ENCODE data around the gene PORCN.
"Not testable (repeated sequence)": the region's sequence is repeated elsewhere in the genome, so short reads cannot be mapped to it uniquely, and the experiment has no call there.

PORCN gene

DNA sequence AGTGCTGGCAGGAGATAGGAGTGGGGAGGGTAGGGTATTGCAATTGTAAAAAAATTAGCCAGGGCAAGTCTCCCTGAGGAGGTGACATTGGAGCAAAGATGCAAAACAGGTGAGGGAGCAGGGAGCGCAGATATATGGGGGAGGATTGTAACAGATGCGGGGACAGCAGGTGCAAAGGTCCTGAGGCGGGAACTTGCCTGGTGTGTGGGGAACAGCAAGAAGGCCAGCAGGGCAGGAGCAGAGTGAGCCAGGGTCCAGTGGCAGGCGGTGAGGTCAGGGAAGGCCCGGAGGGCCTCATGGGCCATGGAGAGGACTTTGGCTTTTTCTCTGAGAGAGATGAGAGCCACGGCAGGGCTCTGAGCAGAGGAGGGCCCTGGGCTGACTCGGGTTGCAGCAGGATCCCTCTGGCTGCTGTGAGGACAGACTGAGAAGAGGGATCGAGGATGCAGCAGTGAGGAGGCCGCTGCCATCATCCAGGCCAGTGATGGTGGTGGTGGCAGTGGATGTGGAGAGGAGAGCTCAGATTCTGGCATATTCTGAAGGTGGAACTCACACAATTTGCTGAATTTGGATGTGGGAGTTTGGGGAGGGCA lies 6.2 kb downstream of the PORCN start:
- TF ChIP-seq, protein P1, sequence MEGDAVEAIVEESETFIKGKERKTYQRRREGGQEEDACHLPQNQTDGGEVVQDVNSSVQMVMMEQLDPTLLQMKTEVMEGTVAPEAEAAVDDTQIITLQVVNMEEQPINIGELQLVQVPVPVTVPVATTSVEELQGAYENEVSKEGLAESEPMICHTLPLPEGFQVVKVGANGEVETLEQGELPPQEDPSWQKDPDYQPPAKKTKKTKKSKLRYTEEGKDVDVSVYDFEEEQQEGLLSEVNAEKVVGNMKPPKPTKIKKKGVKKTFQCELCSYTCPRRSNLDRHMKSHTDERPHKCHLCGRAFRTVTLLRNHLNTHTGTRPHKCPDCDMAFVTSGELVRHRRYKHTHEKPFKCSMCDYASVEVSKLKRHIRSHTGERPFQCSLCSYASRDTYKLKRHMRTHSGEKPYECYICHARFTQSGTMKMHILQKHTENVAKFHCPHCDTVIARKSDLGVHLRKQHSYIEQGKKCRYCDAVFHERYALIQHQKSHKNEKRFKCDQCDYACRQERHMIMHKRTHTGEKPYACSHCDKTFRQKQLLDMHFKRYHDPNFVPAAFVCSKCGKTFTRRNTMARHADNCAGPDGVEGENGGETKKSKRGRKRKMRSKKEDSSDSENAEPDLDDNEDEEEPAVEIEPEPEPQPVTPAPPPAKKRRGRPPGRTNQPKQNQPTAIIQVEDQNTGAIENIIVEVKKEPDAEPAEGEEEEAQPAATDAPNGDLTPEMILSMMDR (IDR thresholded peaks at IDR 0.05; ENCODE audit: low read depth, low read length, missing control alignments), result no peak
- H3K4me3 ChIP-seq (replicated peaks; ENCODE audit: low read depth, low read length), result no peak overlapping the region
- no peak for DNase-seq (ENCODE audit: extremely low read depth, low read depth)

DNA sequence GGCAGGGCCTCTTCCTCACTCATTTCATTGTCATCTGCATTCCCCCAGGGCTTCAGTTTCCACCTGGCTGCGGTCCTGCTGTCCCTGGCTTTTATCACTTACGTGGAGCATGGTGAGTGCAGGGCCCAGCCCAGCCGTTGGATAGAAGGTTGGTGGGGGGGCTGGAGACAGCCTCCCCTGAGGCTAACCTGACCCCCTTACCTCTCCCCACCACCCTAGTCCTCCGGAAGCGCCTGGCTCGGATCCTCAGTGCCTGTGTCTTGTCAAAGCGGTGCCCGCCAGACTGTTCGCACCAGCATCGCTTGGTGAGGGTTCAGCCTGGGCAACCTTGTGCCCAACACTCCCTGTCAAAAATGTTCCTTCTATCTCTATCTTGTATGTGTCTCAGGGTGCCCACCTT lies 7.0 kb downstream of the PORCN start:
- TF ChIP-seq, protein P1 (IDR thresholded peaks at IDR 0.05; ENCODE audit: low read depth, low read length, missing control alignments), result no peak
- no peak overlapping the region for H3K4me3 ChIP-seq (replicated peaks; ENCODE audit: low read depth, low read length)
- no peak for DNase-seq (ENCODE audit: extremely low read depth, low read depth)

GRCh38 chrX:48516285-48516684 lies 7.5 kb downstream of the PORCN start:
- TF ChIP-seq, protein P1 (IDR thresholded peaks at IDR 0.05; ENCODE audit: low read depth, low read length, missing control alignments), result no peak
- DNase-seq (ENCODE audit: extremely low read depth, low read depth), result no peak
- H3K4me3 ChIP-seq (replicated peaks; ENCODE audit: low read depth, low read length), result no peak overlapping the region

- DNase-seq (ENCODE audit: extremely low read depth, low read depth), result no peak
- no peak overlapping the region for H3K4me3 ChIP-seq (replicated peaks; ENCODE audit: low read depth, low read length)
- TF ChIP-seq, protein P1 (IDR thresholded peaks at IDR 0.05; ENCODE audit: low read depth, low read length, missing control alignments), result no peak
Measured at GRCh38 chrX:48516987-48517386, 8.2 kb downstream of the PORCN start.

DNA sequence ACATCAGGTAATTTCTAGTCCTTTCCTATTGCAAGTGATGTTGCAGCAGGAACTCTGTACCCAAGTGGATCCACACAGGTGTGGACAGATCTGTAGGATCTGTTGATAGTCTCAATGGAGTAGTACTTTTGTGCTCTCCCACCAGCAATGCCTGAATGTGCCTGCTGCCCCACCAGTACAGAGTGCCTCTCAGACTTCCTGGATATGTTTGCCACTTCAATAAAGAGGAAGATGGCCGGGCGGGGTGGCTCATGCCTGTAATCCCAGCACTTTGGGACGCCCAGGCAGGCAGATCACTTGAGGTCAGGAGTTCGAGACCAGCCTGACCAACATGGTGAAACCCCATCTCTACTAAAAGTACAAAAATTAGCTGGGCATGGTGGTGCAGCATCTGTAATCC lies 10.7 kb downstream of the PORCN start:
- not testable (repeated sequence) for H3K4me3 ChIP-seq (replicated peaks; ENCODE audit: low read depth, low read length); DNase-seq (ENCODE audit: extremely low read depth, low read depth)

- no peak overlapping the region for H3K4me3 ChIP-seq (replicated peaks; ENCODE audit: low read depth, low read length)
- no peak for DNase-seq (ENCODE audit: extremely low read depth, low read depth)
- TF ChIP-seq, protein P1 (IDR thresholded peaks at IDR 0.05; ENCODE audit: low read depth, low read length, missing control alignments), result no peak
Measured at GRCh38 chrX:48520455-48520854, 11.7 kb downstream of the PORCN start.

DNA sequence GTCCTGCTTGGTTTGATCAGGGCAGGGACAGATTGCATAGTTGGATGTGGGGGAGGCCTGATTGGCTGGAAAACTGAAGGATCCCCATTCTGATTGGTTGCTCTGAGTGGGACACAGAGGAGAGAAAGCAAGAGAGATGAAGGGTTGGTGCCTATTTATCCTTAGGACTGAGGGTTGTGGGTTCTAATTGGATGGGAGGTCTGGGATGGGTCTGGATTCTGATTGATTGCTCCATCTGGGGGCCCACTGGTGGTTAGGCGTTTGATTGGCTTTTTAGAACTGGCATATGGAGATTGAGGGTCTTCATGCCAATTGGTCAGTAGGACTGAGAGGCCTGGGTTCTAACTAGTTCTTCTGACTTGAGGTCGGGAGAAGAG lies 12.2 kb downstream of the PORCN start:
- DNase-seq (ENCODE audit: extremely low read depth, low read depth), result no peak

More for the DNA sequence above, 12.2 kb downstream of the PORCN start:
- TF ChIP-seq, protein P1 (IDR thresholded peaks at IDR 0.05; ENCODE audit: low read depth, low read length, missing control alignments), result no peak
- H3K4me3 ChIP-seq (replicated peaks; ENCODE audit: low read depth, low read length), result peak overlapping the region; percentile 70
